Activated CD4-positive, alpha-beta T cell treated with anti-CD3 and anti-CD28 coated beads, Interleukin-2, amount 50 U/mL, for 16 hours (primary cell): Measurements from ENCODE around the gene DAND5.
A peak's percentile ranks its signal among the peaks of the same experiment; 100 is the strongest.
"Not testable (repeated sequence)": the region's sequence is repeated elsewhere in the genome, so short reads cannot be mapped to it uniquely, and the experiment has no call there.

Experiments
- DNase-seq: peaks from one replicate; pipeline ENCODE4 v3.0.0-alpha.2; 2020

Gene DAND5

GRCh38 chr19:12967907-12968306 lies 1.5 kb upstream of the DAND5 start:
- DNase-seq = no peak

GRCh38 chr19:12970070-12970820 lies 869 bp downstream of the DAND5 start:
- DNase-seq = no peak

GRCh38 chr19:12973236-12973635 lies 3.9 kb downstream of the DAND5 start:
- no peak for DNase-seq

- no peak for DNase-seq
These were observed 5.2 kb downstream of the DAND5 start for GRCh38 chr19:12974301-12975220.

- DNase-seq = no peak
These were observed 5.9 kb downstream of the DAND5 start for GRCh38 chr19:12975221-12975741.

- DNase-seq = not testable (repeated sequence)
These were observed 6.7 kb downstream of the DAND5 start for GRCh38 chr19:12976109-12976508.

GRCh38 chr19:12979974-12980373 lies 10.6 kb downstream of the DAND5 start:
- DNase-seq = no peak

- DNase-seq = no peak
These were observed 13.3 kb downstream of the DAND5 start for GRCh38 chr19:12982648-12983047.

GRCh38 chr19:12983091-12983490 lies 13.7 kb downstream of the DAND5 start:
- no peak for DNase-seq

- DNase-seq = peak; percentile 74
These were observed 14.3 kb downstream of the DAND5 start for GRCh38 chr19:12983542-12984142.

- no peak for DNase-seq
These were observed 14.8 kb downstream of the DAND5 start for GRCh38 chr19:12984143-12984627.

GRCh38 chr19:12984683-12985048 lies 15.3 kb downstream of the DAND5 start:
- DNase-seq = no peak

- DNase-seq = no peak
These were observed 15.8 kb downstream of the DAND5 start for GRCh38 chr19:12985049-12985776.

GRCh38 chr19:12986726-12987125 lies 17.4 kb downstream of the DAND5 start:
- no peak for DNase-seq

GRCh38 chr19:12987190-12987589 lies 17.8 kb downstream of the DAND5 start:
- no peak for DNase-seq

GRCh38 chr19:12987781-12988180 lies 18.4 kb downstream of the DAND5 start:
- DNase-seq = no peak

- no peak for DNase-seq
These were observed 21.1 kb downstream of the DAND5 start for GRCh38 chr19:12990431-12990830.

GRCh38 chr19:12990853-12991252 lies 21.5 kb downstream of the DAND5 start:
- no peak for DNase-seq

- no peak for DNase-seq
These were observed 21.9 kb downstream of the DAND5 start for GRCh38 chr19:12991296-12991695.

- DNase-seq = no peak
These were observed 23.4 kb downstream of the DAND5 start for GRCh38 chr19:12992729-12993128.

GRCh38 chr19:12993562-12993961 lies 24.2 kb downstream of the DAND5 start:
- no peak for DNase-seq
